GM12873 (cell line): ENCODE data around the gene CATSPER3.

Experiments used
- TF ChIP-seq, protein P1 (sequence below): IDR thresholded peaks from 2 replicates; pipeline ENCODE4 v1.5.1; 2012; ENCODE audit warnings: low read depth, mild to moderate bottlenecking, moderate library complexity, low read length, control low read depth; ENCODE audit not compliant: insufficient read depth; ENCODE audit errors: missing control alignments

The CATSPER3 gene

DNA sequence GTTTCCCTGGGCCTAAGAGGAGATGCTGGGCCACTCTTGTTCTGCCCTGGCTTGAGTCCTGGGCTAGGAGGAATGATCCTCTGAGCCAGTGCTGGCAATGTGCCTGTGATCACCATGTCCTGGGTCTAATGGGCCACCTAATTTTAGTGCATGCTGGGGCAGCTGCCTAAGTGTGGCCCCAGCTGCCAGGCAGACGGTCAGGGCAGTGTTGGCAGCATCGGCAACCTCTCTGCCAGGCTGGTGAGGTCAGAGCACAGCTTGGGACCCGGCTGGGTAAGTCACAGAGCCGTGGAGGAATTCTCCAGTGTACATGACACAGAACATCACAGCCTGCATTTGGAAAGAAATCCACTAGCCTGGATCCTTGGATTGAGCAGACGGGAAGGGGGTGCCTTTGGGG, 87.7 kb downstream of the CATSPER3 start:
- TF ChIP-seq, protein P1, sequence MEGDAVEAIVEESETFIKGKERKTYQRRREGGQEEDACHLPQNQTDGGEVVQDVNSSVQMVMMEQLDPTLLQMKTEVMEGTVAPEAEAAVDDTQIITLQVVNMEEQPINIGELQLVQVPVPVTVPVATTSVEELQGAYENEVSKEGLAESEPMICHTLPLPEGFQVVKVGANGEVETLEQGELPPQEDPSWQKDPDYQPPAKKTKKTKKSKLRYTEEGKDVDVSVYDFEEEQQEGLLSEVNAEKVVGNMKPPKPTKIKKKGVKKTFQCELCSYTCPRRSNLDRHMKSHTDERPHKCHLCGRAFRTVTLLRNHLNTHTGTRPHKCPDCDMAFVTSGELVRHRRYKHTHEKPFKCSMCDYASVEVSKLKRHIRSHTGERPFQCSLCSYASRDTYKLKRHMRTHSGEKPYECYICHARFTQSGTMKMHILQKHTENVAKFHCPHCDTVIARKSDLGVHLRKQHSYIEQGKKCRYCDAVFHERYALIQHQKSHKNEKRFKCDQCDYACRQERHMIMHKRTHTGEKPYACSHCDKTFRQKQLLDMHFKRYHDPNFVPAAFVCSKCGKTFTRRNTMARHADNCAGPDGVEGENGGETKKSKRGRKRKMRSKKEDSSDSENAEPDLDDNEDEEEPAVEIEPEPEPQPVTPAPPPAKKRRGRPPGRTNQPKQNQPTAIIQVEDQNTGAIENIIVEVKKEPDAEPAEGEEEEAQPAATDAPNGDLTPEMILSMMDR, result no peak

DNA sequence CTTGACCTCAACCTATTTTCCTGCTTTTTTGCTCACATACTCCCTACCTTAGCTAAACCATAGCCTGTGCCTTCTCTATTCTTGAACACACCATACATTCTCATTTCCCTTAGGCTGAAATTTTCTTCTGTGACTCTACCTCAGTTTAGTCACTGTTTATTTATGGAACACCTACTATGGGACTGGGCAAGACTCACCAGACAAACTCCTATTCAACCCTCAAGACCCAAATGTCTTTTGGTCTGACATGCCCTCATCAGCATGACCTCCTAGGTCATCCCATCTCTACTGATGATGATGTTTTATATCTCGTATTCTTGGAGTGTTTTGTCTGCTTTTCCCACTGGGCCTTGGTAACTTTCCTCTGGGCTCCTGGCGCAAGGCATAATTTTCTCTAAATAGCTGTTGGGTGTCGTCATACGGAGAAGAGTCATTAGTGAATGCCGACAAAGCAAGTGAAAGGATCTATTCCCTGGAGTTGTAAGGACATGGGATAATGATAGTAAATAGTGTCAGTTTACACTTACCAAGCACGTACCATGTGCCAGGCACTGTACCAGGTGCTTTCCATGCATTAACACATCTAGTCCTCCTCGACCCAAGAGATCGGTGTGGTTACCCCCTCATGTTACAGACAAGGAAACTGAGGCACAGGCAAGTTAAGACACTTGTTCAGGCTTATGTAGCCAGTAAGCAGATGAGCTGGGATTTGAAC, 88.8 kb downstream of the CATSPER3 start:
- TF ChIP-seq, protein P1, result no peak

GRCh38 chr5:135057233-135057632, 89.5 kb downstream of the CATSPER3 start:
- TF ChIP-seq, protein P1, result no peak

- TF ChIP-seq, protein P1, result no peak
Measured at GRCh38 chr5:135058331-135058732, 90.6 kb downstream of the CATSPER3 start.

DNA sequence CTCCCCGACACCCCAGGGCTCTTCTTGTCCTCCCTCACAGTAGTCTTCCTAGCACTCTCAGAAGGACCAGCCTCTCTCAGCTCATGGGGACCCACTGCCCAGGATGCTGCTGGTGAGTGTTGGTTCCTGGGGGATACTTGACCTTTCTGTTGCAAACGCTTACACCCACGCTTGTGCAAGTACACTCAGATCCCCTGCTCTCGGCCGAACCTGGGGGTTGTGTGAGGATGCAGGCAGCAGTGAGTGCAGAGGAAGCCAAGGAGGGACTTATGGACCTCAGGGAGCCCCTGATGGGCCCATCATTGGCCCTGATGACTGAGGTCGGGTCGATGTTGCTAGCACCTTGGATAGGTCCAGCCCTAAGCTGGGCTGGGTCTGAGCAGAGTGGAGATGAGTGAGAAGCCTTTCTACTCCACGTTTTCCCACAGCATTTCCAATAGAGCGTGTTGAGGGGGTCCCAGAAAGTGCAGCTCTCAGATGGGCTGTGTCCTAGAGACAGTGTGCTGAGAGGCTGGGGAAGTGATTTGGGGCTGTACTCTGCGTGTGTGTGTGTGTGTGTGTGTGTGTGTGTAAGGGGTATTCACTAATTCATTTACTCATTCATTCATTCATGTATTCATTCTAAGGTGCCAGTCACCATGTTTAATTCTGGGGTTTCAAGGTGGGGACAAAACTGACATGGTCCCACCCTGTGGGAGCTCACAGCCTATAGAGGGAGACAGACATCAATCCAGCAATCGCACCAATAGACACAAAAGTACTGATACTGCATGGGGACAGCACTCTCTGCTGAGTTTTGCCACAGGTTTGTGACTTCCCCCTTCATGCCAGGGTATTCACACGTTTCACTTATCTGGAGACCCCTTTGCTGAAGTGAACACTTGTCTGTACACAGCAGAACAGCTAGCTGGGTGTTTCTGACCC, 91.6 kb downstream of the CATSPER3 start:
- TF ChIP-seq, protein P1, result peak; percentile 2

GRCh38 chr5:135060021-135060420, 92.3 kb downstream of the CATSPER3 start:
- TF ChIP-seq, protein P1, result no peak

GRCh38 chr5:135061001-135061400, 93.3 kb downstream of the CATSPER3 start:
- TF ChIP-seq, protein P1, result no peak
